Retinal pigment epithelial cell (primary cell): ENCODE data around the gene STX18.
A peak's percentile ranks its signal among the peaks of the same experiment; 100 is the strongest.

ENCODE experiments used
- DNase-seq: peaks from one replicate; pipeline ENCODE4 v3.0.0-alpha.2; 2010; ENCODE audit warnings: low read depth
- H3K4me3 ChIP-seq: 2 replicates; pipeline ENCODE4 v1.5.1; 2011; ENCODE audit warnings: mild to moderate bottlenecking, low read length, control low read depth, moderate library complexity
- CTCF ChIP-seq: conservative IDR thresholded peaks from 2 replicates; pipeline ENCODE4 v1.5.1; 2011; ENCODE audit warnings: low read depth, low read length, control low read depth, inconsistent platforms

The STX18 gene

GRCh38 chr4:4457803-4458553 lies 83.9 kb downstream of the STX18 start:
- no peak for DNase-seq
- no peak for TF ChIP-seq CTCF
- H3K4me3 ChIP-seq: no peak overlapping the region

- TF ChIP-seq CTCF: no peak
- DNase-seq: no peak
- no peak overlapping the region for H3K4me3 ChIP-seq
Observed at GRCh38 chr4:4456816-4457578, 84.9 kb downstream of the STX18 start.

- H3K4me3 ChIP-seq: no peak overlapping the region
- no peak for TF ChIP-seq CTCF
- no peak for DNase-seq
Observed at GRCh38 chr4:4456351-4456750, 85.5 kb downstream of the STX18 start.

GRCh38 chr4:4455210-4455865 lies 86.5 kb downstream of the STX18 start:
- no peak for DNase-seq

GRCh38 chr4:4446434-4446833 lies 95.4 kb downstream of the STX18 start:
- DNase-seq: no peak
- TF ChIP-seq CTCF: no peak
- H3K4me3 ChIP-seq: no peak overlapping the region

More at GRCh38 chr4:4455210-4455865, 86.5 kb downstream of the STX18 start:
- H3K4me3 ChIP-seq: no peak overlapping the region
- no peak for TF ChIP-seq CTCF

- peak; percentile 25 for DNase-seq
- no peak overlapping the region for H3K4me3 ChIP-seq
- TF ChIP-seq CTCF: no peak
Observed at GRCh38 chr4:4443821-4444220, 98.0 kb downstream of the STX18 start.
